Measurements from ENCODE around the gene ANKS3. TPM values are rescaled to one million over a fixed set of nuclear protein-coding genes. Genes with fewer than 3 reads are reported as not detected.

The ANKS3 gene
- total RNA-seq, 1 experiment from 2014 or later: 25.5 TPM

DNA sequence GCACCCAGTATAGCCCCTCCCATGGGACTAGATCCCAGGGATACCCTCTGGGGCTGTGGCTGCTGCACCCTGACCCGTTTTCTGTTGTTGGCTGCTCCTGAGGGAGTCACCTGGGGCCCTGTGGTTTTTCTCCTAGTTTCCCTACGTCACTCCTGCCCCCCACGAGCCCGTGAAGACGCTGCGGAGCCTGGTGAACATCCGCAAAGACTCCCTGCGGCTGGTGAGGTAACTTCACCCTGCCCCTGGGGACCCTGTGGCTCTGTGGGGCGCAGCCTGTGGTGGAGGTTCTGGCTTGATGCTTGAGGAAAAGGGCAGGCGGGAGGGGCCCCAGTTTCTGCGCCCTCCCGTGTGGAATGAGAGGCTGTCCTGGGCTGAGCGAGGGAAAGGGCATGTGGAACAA, 82.2 kb downstream of the ANKS3 start (continued):
- TF ChIP-seq, protein P1, sequence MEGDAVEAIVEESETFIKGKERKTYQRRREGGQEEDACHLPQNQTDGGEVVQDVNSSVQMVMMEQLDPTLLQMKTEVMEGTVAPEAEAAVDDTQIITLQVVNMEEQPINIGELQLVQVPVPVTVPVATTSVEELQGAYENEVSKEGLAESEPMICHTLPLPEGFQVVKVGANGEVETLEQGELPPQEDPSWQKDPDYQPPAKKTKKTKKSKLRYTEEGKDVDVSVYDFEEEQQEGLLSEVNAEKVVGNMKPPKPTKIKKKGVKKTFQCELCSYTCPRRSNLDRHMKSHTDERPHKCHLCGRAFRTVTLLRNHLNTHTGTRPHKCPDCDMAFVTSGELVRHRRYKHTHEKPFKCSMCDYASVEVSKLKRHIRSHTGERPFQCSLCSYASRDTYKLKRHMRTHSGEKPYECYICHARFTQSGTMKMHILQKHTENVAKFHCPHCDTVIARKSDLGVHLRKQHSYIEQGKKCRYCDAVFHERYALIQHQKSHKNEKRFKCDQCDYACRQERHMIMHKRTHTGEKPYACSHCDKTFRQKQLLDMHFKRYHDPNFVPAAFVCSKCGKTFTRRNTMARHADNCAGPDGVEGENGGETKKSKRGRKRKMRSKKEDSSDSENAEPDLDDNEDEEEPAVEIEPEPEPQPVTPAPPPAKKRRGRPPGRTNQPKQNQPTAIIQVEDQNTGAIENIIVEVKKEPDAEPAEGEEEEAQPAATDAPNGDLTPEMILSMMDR (IDR thresholded peaks at IDR 0.05 in 2 of 3, conservative IDR thresholded peaks at IDR 0.05 in 1 of 3; ENCODE audit: borderline replicate concordance in 1 of 3, insufficient read depth in 1 of 3, low read depth in 2 of 3, low read length in 2 of 3): no peak
- TF ChIP-seq TCF7L2 (IDR thresholded peaks at IDR 0.05; ENCODE audit: borderline replicate concordance, extremely low read depth, insufficient read depth, insufficient read length) (no peak), EZH2phosphoT487 (IDR thresholded peaks at IDR 0.05; ENCODE audit: borderline replicate concordance) (no peak), POLR2AphosphoS5 (IDR thresholded peaks at IDR 0.05; ENCODE audit: low read depth, low read length) (no peak), POLR2A (IDR thresholded peaks at IDR 0.05; ENCODE audit: borderline replicate concordance, extremely low read depth, insufficient read depth, insufficient read length) (no peak), ZBTB33 (IDR thresholded peaks at IDR 0.05; ENCODE audit: extremely low read depth, insufficient replicate concordance, low read length) (no peak), ZFX (IDR thresholded peaks at IDR 0.05) (no peak), CEBPB (IDR thresholded peaks at IDR 0.05; ENCODE audit: low read depth) (no peak), ATF3 (IDR thresholded peaks at IDR 0.05) (no peak)
